HG02884 (cell line): ENCODE data around the gene TCF12.
"Not testable (repeated sequence)": the region's sequence is repeated elsewhere in the genome, so short reads cannot be mapped to it uniquely, and the experiment has no call there.

Source experiments
- ATAC-seq: cut with Tn5 transposase; IDR thresholded peaks from one replicate; pipeline ENCODE4 v1.9.1; 2021; ENCODE audit warnings: mild to moderate bottlenecking, moderate library complexity; ENCODE audit not compliant: unreplicated experiment

The TCF12 gene

DNA sequence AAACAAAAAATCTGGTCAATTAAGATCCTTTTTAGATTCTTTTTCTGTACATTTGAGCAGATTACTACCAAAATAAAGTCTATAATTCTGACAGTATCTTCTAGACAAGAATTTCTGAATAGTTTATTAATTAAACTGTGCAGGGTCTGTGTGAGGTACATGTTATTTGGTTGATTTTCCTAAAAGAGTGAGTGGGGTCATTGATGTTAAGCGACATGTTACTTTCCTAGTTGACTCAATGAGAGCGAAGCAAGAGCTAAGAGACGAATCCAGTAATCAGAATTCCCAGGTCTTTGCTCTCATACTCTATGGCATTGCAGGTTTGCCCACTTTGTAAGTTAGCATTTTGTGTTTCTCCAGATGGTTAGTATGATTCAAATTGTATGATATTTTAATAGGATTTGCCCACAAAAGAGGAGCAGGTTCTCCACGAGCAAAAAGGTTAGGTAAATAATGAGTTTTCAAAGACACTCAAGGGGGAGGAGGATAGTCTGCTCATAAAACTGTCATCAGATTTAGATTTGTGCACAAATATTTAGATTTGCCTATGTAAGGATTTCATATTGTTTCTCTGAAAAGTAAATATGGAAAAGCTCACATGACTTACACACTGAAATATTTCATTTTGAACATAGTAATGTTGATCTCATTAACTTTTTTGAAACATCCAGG is 240.7 kb downstream of the TCF12 start:
- ATAC-seq = no peak

DNA sequence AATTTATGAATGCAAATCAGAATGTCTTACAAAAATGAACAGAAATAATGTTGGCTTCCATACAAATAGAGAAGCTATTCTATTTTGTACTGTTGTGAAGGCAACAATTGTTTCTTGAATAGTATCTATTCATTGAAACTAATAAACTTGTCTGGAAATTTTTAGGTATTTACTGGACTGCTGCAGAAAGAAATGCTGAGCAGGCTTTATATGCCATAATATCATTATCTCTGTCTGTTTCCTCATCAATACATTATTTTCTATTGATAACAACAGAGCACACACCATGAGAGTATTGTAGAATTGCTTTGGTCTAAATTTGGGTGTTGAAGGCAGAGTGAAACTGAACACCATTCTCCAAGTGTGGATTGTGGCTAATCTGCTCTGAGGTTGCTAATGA is 241.3 kb downstream of the TCF12 start:
- ATAC-seq = no peak

GRCh38 chr15:57160823-57161560 is 242.5 kb downstream of the TCF12 start:
- ATAC-seq = no peak

DNA sequence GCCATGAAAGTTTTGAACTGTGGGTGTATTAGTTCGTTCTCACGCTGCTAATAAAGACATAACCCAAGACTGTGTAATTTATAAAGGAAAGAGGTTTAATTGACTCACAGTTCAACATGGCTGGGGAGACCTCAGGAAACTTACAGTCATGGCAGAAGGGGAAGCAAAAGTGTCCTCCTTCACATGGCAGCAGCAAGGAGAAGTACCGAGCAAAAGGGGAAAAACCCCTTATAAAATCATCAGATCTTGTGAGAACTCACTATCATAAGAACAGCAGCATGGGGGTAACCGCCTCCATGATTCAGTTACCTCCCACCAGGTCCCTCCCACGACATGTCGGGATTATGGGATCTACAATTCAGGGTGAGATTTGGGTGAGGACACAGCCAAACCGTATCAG is 245.8 kb downstream of the TCF12 start:
- ATAC-seq = not testable (repeated sequence)

- no peak for ATAC-seq
These were observed 247.5 kb downstream of the TCF12 start for GRCh38 chr15:57165992-57166391.

- ATAC-seq = no peak
These were observed 249.5 kb downstream of the TCF12 start for GRCh38 chr15:57167821-57168395.

DNA sequence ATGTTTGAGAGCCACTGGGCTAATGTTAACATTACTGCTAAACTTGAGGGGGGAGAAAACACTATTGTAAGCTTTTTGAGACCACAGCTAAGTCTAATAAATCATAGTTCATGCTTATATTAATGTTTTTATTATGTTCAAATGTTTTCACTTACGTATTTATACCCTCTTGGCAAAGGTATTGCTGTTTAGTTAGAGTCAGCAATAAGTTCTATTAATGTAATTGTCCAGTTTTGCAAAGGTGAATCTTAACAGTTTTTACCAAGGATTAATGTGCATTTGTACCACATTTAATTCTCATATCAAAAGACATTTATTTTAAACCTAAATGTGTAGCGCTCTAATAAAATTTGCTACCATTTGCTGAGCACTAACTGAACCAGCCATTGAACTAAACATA is 251.2 kb downstream of the TCF12 start:
- no peak for ATAC-seq

DNA sequence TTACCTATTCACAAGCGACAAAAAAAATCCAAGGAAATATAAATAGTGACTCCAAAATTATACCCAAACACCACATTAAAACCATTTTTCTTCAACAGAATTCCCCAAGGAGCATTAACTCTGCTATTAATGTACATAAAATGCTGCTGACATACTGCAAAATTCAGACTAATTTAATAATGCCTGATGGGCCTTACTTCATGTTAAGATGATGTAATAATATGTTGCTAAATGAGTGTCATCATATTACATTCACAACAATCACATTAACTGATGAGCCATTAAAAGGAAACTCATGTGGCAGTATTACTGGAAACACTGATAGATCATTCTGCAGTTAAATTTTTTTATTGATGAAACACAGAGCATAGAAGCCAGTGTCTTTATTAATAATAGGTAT is 253.0 kb downstream of the TCF12 start:
- ATAC-seq = no peak

DNA sequence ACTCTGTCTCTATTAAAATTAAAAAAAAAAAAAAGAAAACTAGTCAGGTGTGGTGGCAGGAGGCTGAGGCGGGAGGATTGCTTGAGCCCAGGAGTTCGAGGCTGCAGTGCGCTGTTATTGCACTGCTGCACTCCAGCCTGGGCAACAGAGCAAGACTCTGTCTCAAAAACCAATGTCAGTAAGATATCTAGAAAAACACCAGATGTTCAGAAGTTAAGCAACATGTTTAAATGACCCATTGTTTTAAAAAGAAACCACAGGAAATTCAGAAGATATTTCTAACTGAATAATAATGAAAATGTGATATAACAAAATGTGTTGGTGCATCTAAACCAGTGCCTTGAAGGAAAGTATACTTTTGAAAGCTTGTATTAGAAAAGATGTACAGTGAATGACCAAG is 254.5 kb downstream of the TCF12 start:
- no peak for ATAC-seq

DNA sequence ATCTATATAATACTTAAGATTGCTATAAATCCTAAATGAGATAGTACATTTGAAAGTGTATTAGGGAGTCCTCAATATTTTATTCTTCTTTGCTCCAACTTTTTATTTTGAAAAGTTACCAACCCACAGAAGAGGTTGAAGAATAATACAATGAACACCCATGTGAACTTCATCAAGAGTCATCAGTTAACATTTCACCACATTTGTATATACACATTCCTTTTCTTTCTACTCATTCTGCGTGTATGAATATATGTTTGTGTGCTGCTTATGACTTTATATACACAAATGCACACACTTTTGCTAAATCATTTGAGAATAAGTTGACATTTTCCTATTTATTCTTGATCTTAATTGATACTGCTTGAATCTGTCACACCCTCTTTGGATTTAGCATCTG is 264.6 kb downstream of the TCF12 start:
- ATAC-seq = no peak

DNA sequence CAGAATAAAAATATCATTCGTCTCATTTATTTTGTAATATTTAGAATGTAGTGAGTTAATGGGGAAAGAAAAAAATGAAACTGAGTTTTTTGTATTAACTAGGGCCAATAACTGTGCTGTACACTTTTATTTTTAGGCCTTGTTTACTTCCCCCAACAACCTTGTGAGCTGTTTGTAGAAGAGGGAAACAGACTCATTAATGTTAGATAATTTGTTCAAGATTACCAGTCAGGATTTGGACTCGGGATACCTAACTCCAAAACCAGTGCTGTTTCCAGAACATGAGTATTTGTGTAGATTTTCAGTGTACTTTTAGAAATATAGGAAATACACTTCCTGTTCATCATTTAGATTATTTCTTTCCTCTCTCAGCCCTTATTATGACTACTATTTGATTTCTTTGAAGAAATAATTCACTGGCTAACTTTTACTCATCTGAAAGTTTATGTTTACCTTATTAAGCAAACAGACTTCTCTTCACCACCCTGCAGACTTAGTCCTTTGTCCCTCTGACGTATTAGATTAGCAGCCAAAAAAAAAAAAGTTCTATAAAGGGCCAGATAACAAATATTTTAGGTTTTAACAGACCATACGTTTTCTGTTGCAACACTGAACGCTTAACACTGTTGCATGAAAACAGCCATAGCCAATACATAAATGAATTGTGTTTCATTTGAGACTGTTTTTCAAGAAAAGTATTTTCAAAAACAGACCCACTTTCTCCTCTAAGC is 265.3 kb downstream of the TCF12 start:
- ATAC-seq = no peak

- no peak for ATAC-seq
These were observed 266.1 kb downstream of the TCF12 start for GRCh38 chr15:57184502-57184901.

GRCh38 chr15:57185507-57186074 is 267.1 kb downstream of the TCF12 start:
- ATAC-seq = no peak

DNA sequence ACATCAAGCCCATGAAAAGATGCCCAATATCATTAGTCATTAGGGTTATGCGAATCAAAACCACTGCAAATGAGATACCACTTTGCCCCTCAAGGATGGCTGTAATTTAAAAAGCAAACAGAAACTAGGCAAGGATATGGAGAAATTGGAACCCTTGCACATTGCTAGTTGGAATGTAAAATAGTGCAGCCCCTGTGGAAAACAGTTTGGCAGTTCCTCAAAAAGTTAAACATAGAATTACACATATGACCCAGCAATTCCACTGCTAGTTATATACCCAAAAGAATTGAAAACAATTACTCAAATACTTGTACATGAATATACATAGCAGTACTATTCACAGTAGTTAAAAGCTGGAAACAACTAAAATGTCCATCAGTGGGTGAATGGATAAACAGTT is 271.0 kb downstream of the TCF12 start:
- no peak for ATAC-seq

- no peak for ATAC-seq
These were observed 271.8 kb downstream of the TCF12 start for GRCh38 chr15:57190208-57190607.

DNA sequence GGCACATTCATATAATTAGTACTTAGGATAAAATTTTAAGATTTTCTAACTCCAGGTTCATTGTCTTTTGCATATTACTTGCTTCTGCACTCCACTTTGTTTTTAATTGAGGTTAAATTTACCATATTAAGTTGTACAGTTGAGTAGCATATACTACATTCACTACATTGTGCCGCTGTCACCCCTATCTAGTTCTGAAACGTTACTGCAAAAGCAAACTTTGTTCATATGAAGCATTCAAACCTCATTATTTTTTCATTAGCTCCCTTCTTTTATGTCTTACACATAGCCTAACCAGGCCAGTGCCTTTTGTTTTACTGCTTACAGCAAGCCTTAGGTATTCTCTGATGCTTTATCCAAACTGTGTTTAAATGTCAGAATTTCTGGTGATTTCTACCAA is 274.7 kb downstream of the TCF12 start:
- ATAC-seq = no peak

DNA sequence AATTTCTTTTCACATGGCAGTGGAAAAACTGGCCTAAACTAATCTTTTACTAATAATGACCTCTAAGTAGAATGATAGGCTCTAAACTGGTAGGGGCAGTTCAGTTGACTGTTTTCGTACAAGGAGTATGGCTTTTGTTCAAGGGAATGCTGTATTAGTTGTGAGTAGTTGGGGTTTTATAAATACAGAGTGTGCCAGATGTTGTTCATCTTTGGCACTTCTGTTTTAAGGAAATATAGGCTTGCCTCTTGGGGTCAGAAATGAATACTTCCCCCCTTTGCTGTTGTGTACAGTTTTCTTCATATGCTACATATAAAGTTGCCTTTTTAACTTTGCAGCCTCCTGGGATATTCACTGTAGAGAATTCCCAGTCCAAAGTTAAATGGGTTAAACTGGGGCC is 276.9 kb downstream of the TCF12 start:
- ATAC-seq = no peak

GRCh38 chr15:57196865-57197264 is 278.4 kb downstream of the TCF12 start:
- ATAC-seq = no peak

GRCh38 chr15:57198131-57198530 is 279.7 kb downstream of the TCF12 start:
- ATAC-seq = no peak

DNA sequence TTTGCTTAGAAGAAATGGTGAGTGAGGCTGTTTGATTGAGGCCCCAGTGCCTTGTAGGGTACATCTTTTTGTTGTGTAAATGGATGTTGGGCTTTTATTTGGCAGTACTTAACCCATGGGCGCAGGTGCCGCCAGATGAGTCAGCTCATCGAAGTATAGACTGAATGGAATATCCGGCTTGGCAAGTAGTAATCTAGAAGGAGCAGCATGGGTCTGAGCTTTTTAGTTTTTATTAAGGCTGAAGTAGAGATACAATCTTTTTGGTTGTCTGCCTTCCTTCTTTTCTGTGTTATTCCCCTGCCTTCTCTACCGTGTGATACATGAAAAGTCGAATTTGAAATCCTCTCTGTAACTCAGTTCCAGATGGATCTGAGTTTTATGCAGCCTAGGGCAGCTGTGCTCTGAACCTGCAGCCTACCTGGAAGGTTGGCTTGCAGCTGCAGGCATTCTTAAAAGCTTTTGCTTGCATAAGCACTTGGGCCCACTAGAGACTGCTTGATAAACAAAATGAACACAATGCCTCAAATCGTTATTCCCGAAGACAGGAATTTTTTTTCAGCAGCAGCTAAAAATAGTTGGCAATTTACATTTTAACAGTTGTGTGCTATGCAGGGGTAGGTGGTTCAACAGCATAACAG is 280.3 kb downstream of the TCF12 start:
- ATAC-seq = no peak

DNA sequence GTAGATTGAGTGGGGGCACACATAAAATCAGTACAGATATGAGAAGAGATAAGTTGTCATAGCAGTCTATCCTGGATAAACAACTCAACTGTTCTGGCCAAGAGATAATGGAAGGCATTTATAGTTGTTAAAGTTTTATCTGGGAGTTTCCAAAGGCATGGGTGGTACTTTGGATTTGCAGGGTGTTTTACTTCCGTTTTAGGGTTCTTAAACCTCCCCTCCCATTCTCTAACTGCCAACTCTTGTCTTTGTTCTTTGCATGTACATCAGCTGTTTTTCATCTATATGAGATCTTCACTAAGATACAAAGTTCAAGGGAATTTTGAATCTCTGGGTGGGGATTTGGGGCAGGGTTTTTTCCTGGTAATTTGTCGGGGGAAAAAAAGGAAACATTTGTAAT is 283.1 kb downstream of the TCF12 start:
- no peak for ATAC-seq
